ENCODE data around the gene RLN3.

DNA sequence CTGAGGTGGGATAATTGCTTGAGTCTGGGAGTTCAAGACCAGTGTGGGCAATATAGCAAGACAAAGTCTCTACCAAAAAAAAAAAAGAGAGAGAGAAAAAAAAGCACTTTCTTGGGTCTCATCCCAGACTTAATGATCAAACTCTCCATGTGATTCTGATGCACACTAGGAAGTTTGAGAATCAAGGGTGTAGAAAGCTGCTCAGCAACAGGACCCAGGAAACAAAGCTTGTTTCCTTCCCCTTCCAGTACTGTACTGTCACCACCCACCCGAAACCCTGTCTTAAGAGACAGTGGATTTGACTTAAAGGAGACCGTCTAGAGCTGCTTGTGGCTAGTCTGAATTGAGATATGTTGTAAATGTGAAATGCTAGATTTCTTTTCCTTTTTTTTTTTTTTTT, 50.5 kb downstream of the RLN3 start:
- TF ChIP-seq, protein P1, sequence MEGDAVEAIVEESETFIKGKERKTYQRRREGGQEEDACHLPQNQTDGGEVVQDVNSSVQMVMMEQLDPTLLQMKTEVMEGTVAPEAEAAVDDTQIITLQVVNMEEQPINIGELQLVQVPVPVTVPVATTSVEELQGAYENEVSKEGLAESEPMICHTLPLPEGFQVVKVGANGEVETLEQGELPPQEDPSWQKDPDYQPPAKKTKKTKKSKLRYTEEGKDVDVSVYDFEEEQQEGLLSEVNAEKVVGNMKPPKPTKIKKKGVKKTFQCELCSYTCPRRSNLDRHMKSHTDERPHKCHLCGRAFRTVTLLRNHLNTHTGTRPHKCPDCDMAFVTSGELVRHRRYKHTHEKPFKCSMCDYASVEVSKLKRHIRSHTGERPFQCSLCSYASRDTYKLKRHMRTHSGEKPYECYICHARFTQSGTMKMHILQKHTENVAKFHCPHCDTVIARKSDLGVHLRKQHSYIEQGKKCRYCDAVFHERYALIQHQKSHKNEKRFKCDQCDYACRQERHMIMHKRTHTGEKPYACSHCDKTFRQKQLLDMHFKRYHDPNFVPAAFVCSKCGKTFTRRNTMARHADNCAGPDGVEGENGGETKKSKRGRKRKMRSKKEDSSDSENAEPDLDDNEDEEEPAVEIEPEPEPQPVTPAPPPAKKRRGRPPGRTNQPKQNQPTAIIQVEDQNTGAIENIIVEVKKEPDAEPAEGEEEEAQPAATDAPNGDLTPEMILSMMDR (IDR thresholded peaks at IDR 0.05 in 8 of 11, conservative IDR thresholded peaks at IDR 0.05 in 3 of 11), result no peak
- TF ChIP-seq POLR2A (IDR thresholded peaks at IDR 0.05), result no peak
